Right kidney (tissue), 1 donor: Measurements from ENCODE around the gene SERPINE1.

Experiments
- DNase-seq: peaks from one replicate; pipeline ENCODE4 v3.0.0-alpha.2; 2016

Gene SERPINE1

DNA sequence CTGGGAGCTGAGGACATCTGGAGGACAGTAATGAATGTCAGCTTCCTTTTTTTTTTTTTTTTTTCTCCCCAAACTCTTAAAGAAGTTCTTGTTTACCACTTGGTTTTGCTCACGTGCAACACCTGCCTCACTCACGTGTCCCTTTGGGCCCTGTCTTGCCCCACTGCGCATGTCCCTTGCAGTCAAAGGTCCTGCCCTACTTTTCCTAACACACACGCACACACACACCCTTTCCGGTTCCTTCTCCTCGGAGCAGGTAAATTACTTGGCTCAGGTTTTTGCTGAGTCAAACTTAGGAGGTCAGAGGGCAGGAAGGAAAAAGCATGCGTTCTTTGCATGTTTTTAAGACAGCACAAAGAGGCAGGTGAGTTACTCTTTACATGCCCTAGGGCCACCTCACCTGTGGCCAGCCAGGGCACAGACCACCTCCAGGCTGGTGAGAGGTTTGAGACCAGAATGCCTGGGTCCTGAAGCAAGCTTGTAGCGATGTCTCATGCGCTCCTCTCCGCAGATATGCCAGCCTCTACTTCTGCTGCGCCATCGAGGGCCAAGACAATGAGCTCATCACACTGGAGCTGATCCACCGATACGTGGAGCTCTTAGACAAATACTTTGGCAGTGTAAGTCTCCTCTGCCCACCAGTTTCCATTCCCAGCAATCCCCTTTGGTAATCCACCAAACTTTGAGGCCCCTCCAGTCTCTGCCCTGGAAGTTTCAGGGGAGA lies 30.1 kb downstream of the SERPINE1 start:
- DNase-seq = no peak

DNA sequence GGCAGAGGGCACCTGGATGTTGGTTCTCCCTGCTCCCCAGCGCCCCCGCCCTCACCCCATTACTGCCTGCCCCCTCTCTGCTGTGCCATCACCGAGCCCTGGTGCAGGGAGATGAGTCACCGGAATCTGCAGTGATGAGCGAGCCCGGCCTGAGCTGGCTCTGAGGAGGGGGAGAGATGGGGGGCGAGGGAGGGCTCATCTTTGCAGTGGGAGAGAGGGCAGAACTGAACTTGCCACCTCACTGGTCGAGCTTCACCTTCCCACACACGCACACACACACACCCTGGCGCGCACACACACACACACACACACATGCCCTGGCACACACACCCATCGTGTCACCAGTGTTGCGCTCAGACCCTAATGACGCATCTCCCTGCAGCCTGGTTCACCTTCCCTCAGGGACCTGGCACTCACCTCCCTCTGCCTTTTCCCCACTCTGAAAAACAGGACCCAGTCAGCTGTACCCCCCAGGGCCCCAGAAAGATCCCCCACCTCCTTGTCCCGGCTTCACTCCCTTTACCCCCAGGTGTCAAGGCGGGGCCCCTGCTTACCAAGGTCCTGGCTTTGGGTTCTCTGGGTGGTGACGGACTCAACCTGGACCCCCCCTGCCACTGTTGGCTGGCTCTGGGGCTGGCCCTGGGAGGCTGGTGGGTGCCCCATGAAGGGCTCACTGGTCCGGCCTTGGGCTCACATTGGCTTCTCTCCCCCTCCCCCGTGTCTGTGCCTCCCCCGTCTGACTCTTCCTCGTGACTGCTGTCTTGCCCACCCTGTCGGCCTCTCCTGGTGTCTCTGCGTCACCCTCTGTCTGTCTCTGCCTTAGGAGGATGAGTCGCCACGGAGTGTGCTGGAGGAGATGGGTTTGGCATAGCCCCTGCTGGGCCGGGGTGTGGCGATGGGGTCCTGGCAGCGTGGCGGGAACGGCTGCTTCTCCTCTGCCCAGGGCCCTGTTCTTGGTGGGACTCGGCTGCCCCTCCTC lies 33.1 kb downstream of the SERPINE1 start:
- DNase-seq = no peak

DNA sequence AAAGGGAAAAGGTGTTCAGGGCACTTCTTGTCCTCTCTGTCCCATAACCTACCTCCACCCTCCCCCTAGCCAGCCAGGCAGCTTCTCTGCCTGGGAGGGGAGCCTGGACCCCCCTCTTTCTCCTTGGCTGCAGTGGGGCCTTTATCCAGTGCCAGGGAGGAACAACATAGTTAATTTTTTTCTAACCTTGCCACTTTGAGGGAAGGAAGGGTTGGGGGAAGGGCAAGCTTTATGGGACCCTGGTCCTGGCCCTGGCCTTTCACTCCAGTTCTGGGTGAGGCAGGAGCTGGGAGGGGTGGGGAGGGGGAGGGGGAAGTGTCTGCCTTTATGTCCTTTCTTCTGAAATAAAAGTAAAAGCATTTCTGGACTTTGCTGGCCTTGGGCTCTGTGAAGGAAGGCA lies 34.0 kb downstream of the SERPINE1 start:
- DNase-seq = no peak

- DNase-seq = no peak
These were observed 35.0 kb downstream of the SERPINE1 start for GRCh38 chr7:101161692-101162471.

- peak; percentile 54 for DNase-seq
These were observed 35.8 kb downstream of the SERPINE1 start for GRCh38 chr7:101162551-101163278.

DNA sequence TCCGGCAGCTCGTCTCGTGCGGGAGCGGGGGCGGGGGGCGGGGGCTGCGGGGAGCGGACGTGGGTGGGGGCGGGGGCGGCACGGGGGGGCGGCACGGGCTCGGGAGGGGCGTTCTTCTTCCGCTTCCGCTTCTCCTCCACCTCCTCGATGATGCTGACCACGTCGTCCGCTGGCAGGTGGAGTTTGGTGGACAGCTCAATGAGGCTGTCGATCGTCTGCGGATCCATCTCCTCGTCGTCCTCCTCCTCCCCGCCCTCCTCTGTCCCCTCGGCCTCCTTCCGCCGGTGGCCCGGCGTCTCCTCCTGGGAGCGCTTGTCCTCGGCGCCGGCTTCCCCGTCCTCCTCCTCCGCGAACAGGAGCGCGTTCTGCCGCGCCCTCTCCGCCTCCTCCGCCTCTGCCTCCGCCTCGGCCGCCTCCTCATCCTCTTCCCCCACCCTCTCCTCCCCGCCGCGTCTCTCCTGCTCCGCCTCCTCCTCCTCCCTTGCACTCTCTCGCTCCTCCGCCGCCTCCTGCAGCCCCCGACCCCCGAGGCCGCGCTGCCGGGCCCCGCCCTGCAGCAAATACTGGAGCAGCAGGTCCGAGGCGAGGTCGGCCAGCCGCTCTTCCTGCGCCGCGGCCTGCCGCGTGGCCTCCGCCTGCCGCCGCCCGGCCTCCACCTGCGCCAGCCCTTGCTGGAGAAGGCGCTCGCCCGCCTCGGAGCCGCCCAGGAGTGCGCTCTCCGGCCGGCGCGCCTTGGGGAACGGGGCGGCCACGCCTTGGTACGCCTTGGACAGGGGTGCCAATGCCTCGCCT lies 36.6 kb downstream of the SERPINE1 start:
- DNase-seq = peak; percentile 55

GRCh38 chr7:101164071-101164840 lies 37.4 kb downstream of the SERPINE1 start:
- DNase-seq = peak; percentile 70

DNA sequence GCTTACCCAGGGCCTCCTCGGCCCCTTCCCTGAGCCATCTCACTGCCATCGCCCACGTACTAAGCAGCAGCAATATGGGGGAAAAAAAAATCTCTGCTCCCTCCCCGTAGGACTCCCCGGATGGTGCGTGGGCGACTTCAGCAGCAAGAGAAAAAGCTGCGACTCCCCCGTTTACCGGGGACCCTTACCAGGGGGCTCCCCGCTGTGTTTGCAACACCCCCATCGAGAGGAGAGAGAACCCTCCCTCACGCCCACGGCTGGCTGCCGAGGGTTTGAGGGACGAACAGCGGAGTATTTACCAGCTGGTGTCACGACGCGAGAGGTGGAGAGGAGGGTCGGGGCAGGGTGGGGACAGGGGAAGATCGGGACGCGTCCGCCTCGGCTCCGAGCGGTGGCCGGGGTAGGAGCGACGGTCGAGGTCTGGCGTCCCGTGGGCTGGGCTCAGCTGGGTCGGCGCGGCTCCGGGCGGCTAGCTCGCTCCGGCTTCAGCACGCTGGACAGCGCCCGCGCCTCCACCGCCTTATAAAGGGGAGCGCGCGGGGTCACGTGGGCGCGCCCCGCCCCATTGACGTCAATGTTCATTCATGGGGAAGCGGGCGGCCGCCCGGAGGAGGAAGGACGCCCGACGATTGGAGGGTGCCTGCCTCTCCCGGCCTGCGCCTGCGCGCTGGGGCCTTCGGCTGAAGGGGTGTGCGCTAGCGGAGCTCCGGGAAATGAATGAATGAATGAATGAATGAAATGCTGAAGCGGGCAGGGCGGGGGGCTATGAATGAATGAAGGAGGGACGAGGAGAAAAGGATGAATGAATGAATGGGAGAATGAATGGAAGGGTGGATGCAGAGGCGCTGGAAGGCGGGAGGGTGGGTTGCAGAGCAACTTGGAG lies 38.4 kb downstream of the SERPINE1 start, which contains the start of gene VGF:
Gene VGF (minus strand): TSS at position 495 of the 883 bp plus-strand sequence. CDS start 726 bp downstream, outside the sequence.
- DNase-seq = peak; percentile 86

GRCh38 chr7:101165958-101166647 lies 39.2 kb downstream of the SERPINE1 start:
- DNase-seq = no peak

DNA sequence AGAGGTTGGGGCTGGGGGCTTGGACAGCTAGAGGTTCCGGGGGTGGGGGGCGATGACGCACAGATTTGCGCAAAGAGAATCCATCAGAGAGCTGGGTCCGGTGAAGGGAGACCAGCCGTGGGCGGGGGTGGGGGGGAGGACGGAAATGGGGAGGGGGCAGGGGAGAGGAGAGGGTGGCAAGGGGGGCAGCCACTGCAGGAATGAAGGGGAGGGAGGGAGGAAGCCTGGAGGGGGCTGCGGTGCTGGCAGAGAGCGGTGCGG lies 39.7 kb downstream of the SERPINE1 start:
- DNase-seq = no peak

GRCh38 chr7:101166909-101167644 lies 40.2 kb downstream of the SERPINE1 start:
- no peak for DNase-seq

DNA sequence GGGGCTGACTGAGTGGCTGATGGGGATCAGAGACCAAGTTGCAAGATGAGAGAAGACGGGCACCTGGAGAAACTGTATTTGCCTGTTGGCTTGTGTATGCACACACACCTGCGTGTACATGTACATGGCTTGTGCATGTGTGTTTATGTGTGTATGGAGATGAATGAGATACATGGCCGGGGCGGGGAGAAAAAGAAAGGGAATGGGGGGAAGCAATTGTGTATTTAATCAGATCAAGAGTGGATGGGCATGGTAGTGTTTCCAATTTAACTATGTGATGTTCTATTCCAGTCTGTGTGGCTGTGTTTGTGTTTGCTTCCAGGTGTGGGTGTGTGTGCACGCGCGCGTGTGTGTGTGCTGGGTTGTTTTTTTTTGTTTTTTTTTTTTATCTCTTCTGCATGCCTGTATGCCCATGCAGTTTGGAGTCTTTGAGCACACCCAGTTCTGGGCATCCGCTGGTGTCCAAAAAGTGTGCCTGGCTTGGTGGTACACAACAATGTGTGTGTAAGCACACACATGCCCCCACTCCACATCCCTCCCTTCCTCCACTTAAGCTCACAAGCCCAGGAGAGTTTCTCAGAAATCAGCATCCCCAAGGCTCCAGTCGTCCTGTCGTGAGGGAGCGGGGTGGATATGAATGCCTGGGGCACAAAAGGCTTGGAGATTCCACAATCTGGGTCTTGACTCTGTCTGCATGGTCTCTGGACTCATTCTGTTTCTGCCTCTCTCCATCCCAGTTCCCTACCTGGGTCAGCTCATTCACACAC lies 40.9 kb downstream of the SERPINE1 start:
- DNase-seq = no peak

DNA sequence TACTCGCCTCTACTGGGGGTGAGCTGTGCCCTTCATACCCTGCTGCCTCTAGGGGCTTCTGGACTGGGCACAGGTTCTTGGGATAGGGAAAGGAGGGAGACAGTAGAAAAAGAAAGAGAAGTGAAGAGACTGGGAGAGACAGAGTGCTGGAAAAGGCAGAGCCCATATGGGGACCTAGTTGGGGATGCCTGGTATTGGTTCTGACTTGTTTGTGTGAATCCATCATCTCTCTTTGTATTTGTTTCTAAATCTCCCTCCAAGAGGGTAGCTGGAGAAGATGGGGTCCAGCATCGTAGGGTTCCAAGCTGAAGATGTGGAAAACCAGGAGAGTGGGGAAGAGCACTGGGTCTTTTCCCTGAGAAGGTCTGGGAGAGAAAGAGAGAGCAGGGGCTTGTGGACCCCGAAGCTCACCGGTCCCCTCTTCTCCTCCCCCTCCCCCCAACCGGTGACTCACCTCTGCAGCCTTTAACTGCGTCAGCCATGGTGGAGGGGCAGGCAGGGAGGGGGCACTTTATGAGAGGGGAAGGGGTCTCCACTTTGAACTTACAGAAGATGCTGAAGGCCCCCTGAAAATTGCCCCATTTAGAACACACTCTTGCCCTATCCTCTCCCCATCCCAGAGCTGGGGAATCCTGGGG lies 41.6 kb downstream of the SERPINE1 start:
- no peak for DNase-seq

DNA sequence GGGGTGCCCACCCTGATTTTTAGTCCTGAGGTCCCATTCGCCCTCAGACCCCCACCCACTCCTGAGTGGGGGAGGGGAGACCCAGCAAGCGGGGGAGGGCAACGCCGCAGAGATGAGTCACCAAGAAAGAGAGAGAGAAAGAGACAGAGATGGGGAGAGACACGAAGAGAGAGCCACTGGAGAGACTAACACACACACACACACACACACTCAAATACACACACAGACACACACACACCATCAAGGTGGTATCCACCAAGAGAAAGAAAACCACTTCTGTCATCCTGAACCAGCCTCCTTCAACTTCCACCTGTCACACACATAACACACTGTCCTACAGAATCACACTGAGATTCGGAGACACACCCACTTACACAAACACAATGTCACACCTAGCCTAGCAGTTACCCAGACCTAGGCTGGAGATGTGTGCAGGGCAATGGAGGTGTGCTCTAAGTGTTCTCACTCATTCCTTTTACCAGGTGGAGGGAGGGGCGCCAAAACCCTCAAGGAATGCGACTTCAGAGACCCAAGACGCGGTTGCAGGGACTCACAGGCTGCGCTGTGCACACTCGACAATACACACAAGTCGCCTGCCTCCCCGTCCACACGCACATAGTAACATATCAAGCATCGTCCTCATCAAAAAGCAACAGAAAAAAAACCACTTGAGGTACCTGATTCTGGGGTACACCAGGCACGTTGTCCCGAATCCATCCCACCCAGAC lies 42.4 kb downstream of the SERPINE1 start:
- peak; percentile 52 for DNase-seq

DNA sequence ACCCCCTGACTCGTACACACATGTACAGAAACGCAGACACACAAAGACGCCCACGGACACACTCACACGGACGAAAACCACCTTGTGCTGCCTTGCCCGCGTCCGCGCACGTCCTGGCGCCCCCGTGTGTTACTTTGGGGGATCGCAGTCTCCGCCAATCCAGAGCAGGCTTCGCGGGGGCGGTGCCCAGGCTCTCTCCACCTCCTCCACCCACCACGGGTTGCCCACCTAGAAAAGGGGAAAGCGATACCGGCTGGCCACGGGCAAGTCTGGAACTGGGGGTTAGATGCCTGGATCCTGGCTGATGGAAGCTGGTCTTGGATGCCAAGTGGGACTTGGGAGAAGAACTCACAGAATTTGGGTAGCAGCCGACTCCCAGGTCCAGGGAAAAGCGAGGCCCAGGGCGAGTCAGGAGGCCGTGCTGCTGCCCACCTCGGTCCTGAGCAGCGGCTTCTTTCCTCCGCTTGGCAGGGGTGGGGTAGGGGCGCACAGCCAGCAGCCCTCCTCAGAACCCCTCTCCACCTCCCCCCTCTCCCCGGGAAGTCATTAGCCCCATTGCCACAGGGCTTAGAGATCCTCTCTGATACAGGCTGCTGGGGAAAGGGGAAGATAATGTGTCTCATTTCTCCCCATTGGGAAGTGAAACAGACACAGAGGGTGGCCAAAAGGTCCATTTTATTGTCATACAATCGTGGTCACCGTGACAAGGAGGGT lies 43.1 kb downstream of the SERPINE1 start:
- peak; percentile 76 for DNase-seq
